ENCODE measurements around the gene PDGFB. TPM values are rescaled to one million over a fixed set of nuclear protein-coding genes. Genes with fewer than 3 reads are reported as not detected.
A peak's percentile ranks its signal among the peaks of the same experiment; 100 is the strongest.

Gene PDGFB
- total RNA-seq, 1 experiment from 2014 or later, result 78.0 TPM

GRCh38 chr22:39232806-39233709 is 11.7 kb downstream of the PDGFB start:
- intact Hi-C loops (cut with micrococcal nuclease; ENCODE audit: unreplicated experiment), result loop anchor here (5.0 kb wide), 1 partner anchor 61 kb away; no protein-coding TSS in a partner anchor

GRCh38 chr22:39232246-39232645 is 12.5 kb downstream of the PDGFB start:
- ChIA-PET POLR2A (no interaction called here), CTCF (no interaction called here)
- Histone ChIP-seq H3K36me3 (ENCODE audit: control insufficient read depth, insufficient read depth, low read length) (peaks cover 2% of the 10 kb centered on the region; the same call in 1 of the 2 replicates), H3K4me3 (ENCODE audit: low read depth in 2 of 2, low read length in 2 of 2) (no peak overlapping the region), H3K4me1 (ENCODE audit: control insufficient read depth, insufficient read depth, low read length) (peaks cover 33% of the 10 kb centered on the region), H3K27me3 (ENCODE audit: control insufficient read depth, insufficient read depth, low read length) (no peaks in the 10 kb centered on the region), H3K27ac (ENCODE audit: low read length) (no peak overlapping the region), H3K9me3 (ENCODE audit: control insufficient read depth, insufficient read depth, low read depth, low read length) (no peaks in the 10 kb centered on the region)
- ATAC-seq (no peak), DNase-seq (ENCODE audit: low read depth, low spot score) (no peak)
- BruUV-seq (replicated peaks), result no TSS peak
- intact Hi-C loops (cut with micrococcal nuclease; ENCODE audit: unreplicated experiment), result loop anchor here (5.0 kb wide), 1 partner anchor 60 kb away; no protein-coding TSS in a partner anchor
- in situ Hi-C loops (cut with HindIII; ENCODE audit: low pct_unique_long_range_greater_than_20kb, low sequenced_read_pairs), result no loop called here
- no peak for TF ChIP-seq CTCF (IDR thresholded peaks at IDR 0.05)
- no peak for TF ChIP-seq SIN3A (IDR thresholded peaks at IDR 0.05; ENCODE audit: borderline replicate concordance, insufficient read depth, low read depth, low read length)
- TF ChIP-seq POLR2AphosphoS5 (IDR thresholded peaks at IDR 0.05; ENCODE audit: low read depth, low read length), result no peak
- no peak for TF ChIP-seq TCF7L2 (IDR thresholded peaks at IDR 0.05; ENCODE audit: low read depth, low read length)

More at GRCh38 chr22:39232806-39233709, 11.7 kb downstream of the PDGFB start:
- DNase-seq (ENCODE audit: low read depth, low spot score) (no peak), ATAC-seq (no peak)
- BruUV-seq (replicated peaks), result no TSS peak
- POLR2A ChIA-PET, result no interaction called here
- peak overlapping the region; percentile 54 for H3K27ac ChIP-seq (ENCODE audit: low read length)
- no peaks in the 10 kb centered on the region for H3K9me3 ChIP-seq (ENCODE audit: control insufficient read depth, insufficient read depth, low read depth, low read length)
- in situ Hi-C loops (cut with HindIII; ENCODE audit: low pct_unique_long_range_greater_than_20kb, low sequenced_read_pairs), result no loop called here
- no peaks in the 10 kb centered on the region for H3K27me3 ChIP-seq (ENCODE audit: control insufficient read depth, insufficient read depth, low read length)
- H3K36me3 ChIP-seq (ENCODE audit: control insufficient read depth, insufficient read depth, low read length), result peaks cover 2% of the 10 kb centered on the region; the same call in 1 of the 2 replicates
- H3K4me3 ChIP-seq (ENCODE audit: low read depth in 2 of 2, low read length in 2 of 2), result no peak overlapping the region
- TF ChIP-seq SIN3A (IDR thresholded peaks at IDR 0.05; ENCODE audit: borderline replicate concordance, insufficient read depth, low read depth, low read length), result no peak
- TF ChIP-seq POLR2AphosphoS5 (IDR thresholded peaks at IDR 0.05; ENCODE audit: low read depth, low read length), result no peak
- TF ChIP-seq TCF7L2 (IDR thresholded peaks at IDR 0.05; ENCODE audit: low read depth, low read length), result no peak
- no peak for TF ChIP-seq REST (IDR thresholded peaks at IDR 0.05; ENCODE audit: insufficient read depth in 1 of 2, low read depth in 2 of 2, low read length in 1 of 2)
- no peak for TF ChIP-seq CTCF (IDR thresholded peaks at IDR 0.05)
- CTCF ChIA-PET, result no interaction called here
- peaks cover 41% of the 10 kb centered on the region for H3K4me1 ChIP-seq (ENCODE audit: control insufficient read depth, insufficient read depth, low read length)
